ENCODE results near the gene PAN2.
A peak's percentile ranks its signal among the peaks of the same experiment; 100 is the strongest.
"Not testable (repeated sequence)": the region's sequence is repeated elsewhere in the genome, so short reads cannot be mapped to it uniquely, and the experiment has no call there.

Gene PAN2

GRCh38 chr12:56359851-56360767, 26.3 kb upstream of the PAN2 start, which contains the start of gene STAT2:
Gene STAT2, minus strand, starts transcription at chr12:56360107. Its CDS starts 3,536 bp downstream, at chr12:56356571.
- Mint-ChIP-seq H3K27ac (peak within 1 kb of the TSS; percentile 91 to 98), H3K4me1 (ENCODE audit: low read depth in 2 of 2) (peaks cover 9 to 15% of the 10 kb centered on the region in 2 donors), H3K4me3 (peak within 1 kb of the TSS; percentile 85 to 97), H3K36me3 (ENCODE audit: insufficient read depth) (peaks cover 41% of the 10 kb centered on the region), H3K27me3 (no peaks in the 10 kb centered on the region), H3K9me3 (no peaks in the 10 kb centered on the region)
- peak; percentile 99 for DNase-seq
- peak; percentile 93 for ATAC-seq (replicated peaks)

GRCh38 chr12:56358836-56359532, 25.2 kb upstream of the PAN2 start:
- DNase-seq (no peak), ATAC-seq (replicated peaks) (no peak)
- peak overlapping the region; percentile 85 to 97 for H3K4me3 Mint-ChIP-seq

GRCh38 chr12:56351325-56351724, 17.5 kb upstream of the PAN2 start:
- H3K36me3 Mint-ChIP-seq (ENCODE audit: insufficient read depth), result peaks cover 91% of the 10 kb centered on the region
- no peak overlapping the region for H3K4me3 Mint-ChIP-seq
- ATAC-seq (replicated peaks) (no peak), DNase-seq (no peak)
- peaks cover 0 to 5% of the 10 kb centered on the region in 2 donors for H3K4me1 Mint-ChIP-seq (ENCODE audit: low read depth in 2 of 2)
- peak overlapping the region in 1 of 2 donors; percentile 78 for H3K27ac Mint-ChIP-seq
- no peaks in the 10 kb centered on the region for H3K27me3 Mint-ChIP-seq
- no peaks in the 10 kb centered on the region for H3K9me3 Mint-ChIP-seq

More at GRCh38 chr12:56358836-56359532, 25.2 kb upstream of the PAN2 start:
- H3K27me3 Mint-ChIP-seq, result no peaks in the 10 kb centered on the region
- H3K9me3 Mint-ChIP-seq, result no peaks in the 10 kb centered on the region
- peaks cover 9 to 15% of the 10 kb centered on the region in 2 donors for H3K4me1 Mint-ChIP-seq (ENCODE audit: low read depth in 2 of 2)
- H3K36me3 Mint-ChIP-seq (ENCODE audit: insufficient read depth), result peaks cover 52% of the 10 kb centered on the region
- peak overlapping the region; percentile 91 to 98 for H3K27ac Mint-ChIP-seq

GRCh38 chr12:56350662-56351061, 16.9 kb upstream of the PAN2 start:
- no peak for DNase-seq
- Mint-ChIP-seq H3K36me3 (ENCODE audit: insufficient read depth) (peaks cover 94% of the 10 kb centered on the region), H3K27ac (peak overlapping the region in 1 of 2 donors; percentile 78), H3K27me3 (no peaks in the 10 kb centered on the region), H3K9me3 (no peaks in the 10 kb centered on the region), H3K4me3 (no peak overlapping the region), H3K4me1 (ENCODE audit: low read depth in 2 of 2) (peaks cover 0 to under 1% of the 10 kb centered on the region in 2 donors)
- ATAC-seq (replicated peaks), result no peak

- DNase-seq, result no peak
- no peaks in the 10 kb centered on the region for H3K4me1 Mint-ChIP-seq (ENCODE audit: low read depth in 2 of 2)
Observed at GRCh38 chr12:56348776-56349175, 15.0 kb upstream of the PAN2 start.

GRCh38 chr12:56347255-56347654, 13.5 kb upstream of the PAN2 start:
- not testable (repeated sequence) for DNase-seq; H3K4me3 Mint-ChIP-seq; H3K9me3 Mint-ChIP-seq; H3K27me3 Mint-ChIP-seq; H3K4me1 Mint-ChIP-seq (ENCODE audit: low read depth in 2 of 2); ATAC-seq (replicated peaks)
- Mint-ChIP-seq H3K27ac (peak overlapping the region in 1 of 2 donors; percentile 73), H3K36me3 (ENCODE audit: insufficient read depth) (peaks cover 77% of the 10 kb centered on the region)

More at GRCh38 chr12:56348776-56349175, 15.0 kb upstream of the PAN2 start:
- H3K9me3 Mint-ChIP-seq, result no peaks in the 10 kb centered on the region
- no peak for ATAC-seq (replicated peaks)
- H3K27ac Mint-ChIP-seq, result peak overlapping the region in 1 of 2 donors; percentile 69
- peaks cover 91% of the 10 kb centered on the region for H3K36me3 Mint-ChIP-seq (ENCODE audit: insufficient read depth)
- no peaks in the 10 kb centered on the region for H3K27me3 Mint-ChIP-seq
- H3K4me3 Mint-ChIP-seq, result no peak overlapping the region

- no peaks in the 10 kb centered on the region for H3K4me1 Mint-ChIP-seq (ENCODE audit: low read depth in 2 of 2)
- H3K36me3 Mint-ChIP-seq (ENCODE audit: insufficient read depth), result peaks cover 75% of the 10 kb centered on the region
- no peak overlapping the region for H3K4me3 Mint-ChIP-seq
- DNase-seq (no peak), ATAC-seq (replicated peaks) (peak; percentile 19)
- H3K27ac Mint-ChIP-seq, result peak overlapping the region in 1 of 2 donors; percentile 73
- no peaks in the 10 kb centered on the region for H3K27me3 Mint-ChIP-seq
- no peaks in the 10 kb centered on the region for H3K9me3 Mint-ChIP-seq
Observed at GRCh38 chr12:56346675-56347074, 12.9 kb upstream of the PAN2 start.

- not testable (repeated sequence) for ATAC-seq (replicated peaks); H3K9me3 Mint-ChIP-seq; DNase-seq; H3K27me3 Mint-ChIP-seq; H3K4me3 Mint-ChIP-seq
- H3K4me1 Mint-ChIP-seq (ENCODE audit: low read depth in 2 of 2), result peaks cover 13 to 15% of the 10 kb centered on the region in 2 donors
- peak overlapping the region; percentile 23 to 74 for H3K27ac Mint-ChIP-seq
- peaks cover 38% of the 10 kb centered on the region for H3K36me3 Mint-ChIP-seq (ENCODE audit: insufficient read depth)
Observed at GRCh38 chr12:56342290-56342689, 8.5 kb upstream of the PAN2 start.

GRCh38 chr12:56341616-56342015, 7.8 kb upstream of the PAN2 start:
- peak overlapping the region; percentile 24 to 74 for H3K27ac Mint-ChIP-seq

GRCh38 chr12:56339158-56339422, 5.3 kb upstream of the PAN2 start:
- Mint-ChIP-seq H3K36me3 (ENCODE audit: insufficient read depth) (peaks cover 18% of the 10 kb centered on the region), H3K27ac (peak overlapping the region; percentile 95 to 97), H3K27me3 (no peaks in the 10 kb centered on the region), H3K4me1 (ENCODE audit: low read depth in 2 of 2) (peaks cover 13 to 19% of the 10 kb centered on the region in 2 donors), H3K4me3 (peak overlapping the region; percentile 83 to 84), H3K9me3 (no peaks in the 10 kb centered on the region)
- ATAC-seq (replicated peaks), result no peak
- no peak for DNase-seq

More at GRCh38 chr12:56341616-56342015, 7.8 kb upstream of the PAN2 start:
- H3K27me3 Mint-ChIP-seq, result no peaks in the 10 kb centered on the region
- ATAC-seq (replicated peaks) (no peak), DNase-seq (no peak)
- H3K9me3 Mint-ChIP-seq, result no peaks in the 10 kb centered on the region
- H3K4me1 Mint-ChIP-seq (ENCODE audit: low read depth in 2 of 2), result peaks cover 13 to 15% of the 10 kb centered on the region in 2 donors
- no peak overlapping the region for H3K4me3 Mint-ChIP-seq
- peaks cover 34% of the 10 kb centered on the region for H3K36me3 Mint-ChIP-seq (ENCODE audit: insufficient read depth)

- Mint-ChIP-seq H3K9me3 (no peaks in the 10 kb centered on the region), H3K4me1 (ENCODE audit: low read depth in 2 of 2) (peaks cover 15 to 23% of the 10 kb centered on the region in 2 donors), H3K27ac (peak within 1 kb of the TSS; percentile 95 to 97), H3K36me3 (ENCODE audit: insufficient read depth) (peaks cover 20% of the 10 kb centered on the region), H3K4me3 (peak within 1 kb of the TSS; percentile 83 to 84), H3K27me3 (no peaks in the 10 kb centered on the region)
- ATAC-seq (replicated peaks) (peak; percentile 72), DNase-seq (peak; percentile 62 to 67 (median 65))
Observed at GRCh38 chr12:56338308-56339157, 4.7 kb upstream of the PAN2 start, which contains the start of gene IL23A. Gene IL23A, plus strand, starts transcription at chr12:56338884. Its CDS starts 161 bp downstream, at chr12:56339045.

GRCh38 chr12:56337753-56338251, 4.0 kb upstream of the PAN2 start:
- DNase-seq (no peak), ATAC-seq (replicated peaks) (no peak)
- H3K9me3 Mint-ChIP-seq, result no peaks in the 10 kb centered on the region
- H3K27me3 Mint-ChIP-seq, result no peaks in the 10 kb centered on the region
- H3K36me3 Mint-ChIP-seq (ENCODE audit: insufficient read depth), result peaks cover 28% of the 10 kb centered on the region
- H3K27ac Mint-ChIP-seq, result peak overlapping the region; percentile 95 to 97
- no peak overlapping the region for H3K4me3 Mint-ChIP-seq
- H3K4me1 Mint-ChIP-seq (ENCODE audit: low read depth in 2 of 2), result peaks cover 21 to 30% of the 10 kb centered on the region in 2 donors
